Measurements from ENCODE around the gene RANBP10.

RANBP10 gene

GRCh38 chr16:67779256-67780014, 26.9 kb downstream of the RANBP10 start:
- Mint-ChIP-seq H3K9me3 (no peaks in the 10 kb centered on the region), H3K27me3 (no peaks in the 10 kb centered on the region), H3K4me3 (no peak overlapping the region), H3K4me1 (ENCODE audit: low read depth) (peaks cover 32% of the 10 kb centered on the region), H3K36me3 (ENCODE audit: low read depth) (peaks cover 16% of the 10 kb centered on the region), H3K27ac (peak overlapping the region; percentile 70)

GRCh38 chr16:67775273-67775672, 31.1 kb downstream of the RANBP10 start:
- peaks cover 24% of the 10 kb centered on the region for H3K36me3 Mint-ChIP-seq (ENCODE audit: low read depth)
- H3K4me1 Mint-ChIP-seq (ENCODE audit: low read depth): peaks cover 9% of the 10 kb centered on the region
- H3K27me3 Mint-ChIP-seq: no peaks in the 10 kb centered on the region
- no peak overlapping the region for H3K4me3 Mint-ChIP-seq
- H3K9me3 Mint-ChIP-seq: no peaks in the 10 kb centered on the region
- H3K27ac Mint-ChIP-seq: no peak overlapping the region

- peaks cover 22% of the 10 kb centered on the region for H3K36me3 Mint-ChIP-seq (ENCODE audit: low read depth)
- H3K9me3 Mint-ChIP-seq: no peaks in the 10 kb centered on the region
Observed at GRCh38 chr16:67774457-67774853, 31.9 kb downstream of the RANBP10 start.

GRCh38 chr16:67773569-67774456, 32.5 kb downstream of the RANBP10 start:
- H3K9me3 Mint-ChIP-seq: no peaks in the 10 kb centered on the region
- H3K4me3 Mint-ChIP-seq: no peak overlapping the region
- peaks cover 22% of the 10 kb centered on the region for H3K36me3 Mint-ChIP-seq (ENCODE audit: low read depth)
- H3K4me1 Mint-ChIP-seq (ENCODE audit: low read depth): no peaks in the 10 kb centered on the region
- no peak overlapping the region for H3K27ac Mint-ChIP-seq
- no peaks in the 10 kb centered on the region for H3K27me3 Mint-ChIP-seq

More at GRCh38 chr16:67774457-67774853, 31.9 kb downstream of the RANBP10 start:
- Mint-ChIP-seq H3K27me3 (no peaks in the 10 kb centered on the region), H3K4me1 (ENCODE audit: low read depth) (peaks cover under 1% of the 10 kb centered on the region), H3K27ac (no peak overlapping the region), H3K4me3 (no peak overlapping the region)

- no peak overlapping the region for H3K27ac Mint-ChIP-seq
- H3K4me3 Mint-ChIP-seq: no peak overlapping the region
- H3K27me3 Mint-ChIP-seq: no peaks in the 10 kb centered on the region
- no peaks in the 10 kb centered on the region for H3K9me3 Mint-ChIP-seq
- no peaks in the 10 kb centered on the region for H3K4me1 Mint-ChIP-seq (ENCODE audit: low read depth)
- peaks cover 22% of the 10 kb centered on the region for H3K36me3 Mint-ChIP-seq (ENCODE audit: low read depth)
Observed at GRCh38 chr16:67773099-67773498, 33.3 kb downstream of the RANBP10 start.

- no peaks in the 10 kb centered on the region for H3K27me3 Mint-ChIP-seq
- H3K4me1 Mint-ChIP-seq (ENCODE audit: low read depth): no peaks in the 10 kb centered on the region
- peaks cover 28% of the 10 kb centered on the region for H3K36me3 Mint-ChIP-seq (ENCODE audit: low read depth)
- H3K4me3 Mint-ChIP-seq: no peak overlapping the region
- no peak overlapping the region for H3K27ac Mint-ChIP-seq
- no peaks in the 10 kb centered on the region for H3K9me3 Mint-ChIP-seq
Observed at GRCh38 chr16:67770346-67770991, 35.9 kb downstream of the RANBP10 start.

GRCh38 chr16:67767953-67768352, 38.4 kb downstream of the RANBP10 start:
- Mint-ChIP-seq H3K27ac (no peak overlapping the region), H3K4me3 (no peak overlapping the region), H3K4me1 (ENCODE audit: low read depth) (no peaks in the 10 kb centered on the region), H3K36me3 (ENCODE audit: low read depth) (peaks cover 29% of the 10 kb centered on the region), H3K9me3 (no peaks in the 10 kb centered on the region), H3K27me3 (no peaks in the 10 kb centered on the region)

- no peaks in the 10 kb centered on the region for H3K27me3 Mint-ChIP-seq
- H3K4me3 Mint-ChIP-seq: no peak overlapping the region
- H3K27ac Mint-ChIP-seq: no peak overlapping the region
- H3K4me1 Mint-ChIP-seq (ENCODE audit: low read depth): no peaks in the 10 kb centered on the region
- peaks cover 25% of the 10 kb centered on the region for H3K36me3 Mint-ChIP-seq (ENCODE audit: low read depth)
- H3K9me3 Mint-ChIP-seq: no peaks in the 10 kb centered on the region
Observed at GRCh38 chr16:67766291-67766690, 40.1 kb downstream of the RANBP10 start.

GRCh38 chr16:67764158-67764667, 42.1 kb downstream of the RANBP10 start:
- peaks cover 6% of the 10 kb centered on the region for H3K4me1 Mint-ChIP-seq (ENCODE audit: low read depth)
- H3K27ac Mint-ChIP-seq: no peak overlapping the region
- no peaks in the 10 kb centered on the region for H3K9me3 Mint-ChIP-seq
- H3K4me3 Mint-ChIP-seq: no peak overlapping the region
- H3K27me3 Mint-ChIP-seq: no peaks in the 10 kb centered on the region
- peaks cover 19% of the 10 kb centered on the region for H3K36me3 Mint-ChIP-seq (ENCODE audit: low read depth)

GRCh38 chr16:67763066-67763465, 43.3 kb downstream of the RANBP10 start:
- peaks cover 22% of the 10 kb centered on the region for H3K36me3 Mint-ChIP-seq (ENCODE audit: low read depth)
- no peaks in the 10 kb centered on the region for H3K27me3 Mint-ChIP-seq
- H3K4me3 Mint-ChIP-seq: no peak overlapping the region
- H3K4me1 Mint-ChIP-seq (ENCODE audit: low read depth): peaks cover 6% of the 10 kb centered on the region
- H3K27ac Mint-ChIP-seq: no peak overlapping the region
- no peaks in the 10 kb centered on the region for H3K9me3 Mint-ChIP-seq

GRCh38 chr16:67762385-67762784, 44.0 kb downstream of the RANBP10 start:
- no peak overlapping the region for H3K4me3 Mint-ChIP-seq
- H3K36me3 Mint-ChIP-seq (ENCODE audit: low read depth): peaks cover 22% of the 10 kb centered on the region
- peaks cover 6% of the 10 kb centered on the region for H3K4me1 Mint-ChIP-seq (ENCODE audit: low read depth)
- no peaks in the 10 kb centered on the region for H3K9me3 Mint-ChIP-seq
- H3K27me3 Mint-ChIP-seq: no peaks in the 10 kb centered on the region
- H3K27ac Mint-ChIP-seq: no peak overlapping the region

GRCh38 chr16:67761924-67762323, 44.4 kb downstream of the RANBP10 start:
- H3K36me3 Mint-ChIP-seq (ENCODE audit: low read depth): peaks cover 22% of the 10 kb centered on the region
- no peak overlapping the region for H3K4me3 Mint-ChIP-seq
- no peaks in the 10 kb centered on the region for H3K27me3 Mint-ChIP-seq
- H3K4me1 Mint-ChIP-seq (ENCODE audit: low read depth): peaks cover 6% of the 10 kb centered on the region
- H3K9me3 Mint-ChIP-seq: no peaks in the 10 kb centered on the region
- no peak overlapping the region for H3K27ac Mint-ChIP-seq

- Mint-ChIP-seq H3K9me3 (no peaks in the 10 kb centered on the region), H3K4me3 (no peak overlapping the region), H3K27ac (no peak overlapping the region), H3K27me3 (no peaks in the 10 kb centered on the region), H3K4me1 (ENCODE audit: low read depth) (peaks cover 7% of the 10 kb centered on the region), H3K36me3 (ENCODE audit: low read depth) (peaks cover 13% of the 10 kb centered on the region)
Observed at GRCh38 chr16:67760956-67761230, 45.5 kb downstream of the RANBP10 start.

GRCh38 chr16:67760206-67760955, 46.0 kb downstream of the RANBP10 start:
- H3K4me3 Mint-ChIP-seq: no peak overlapping the region
- peak overlapping the region; percentile 31 for H3K27ac Mint-ChIP-seq
- H3K36me3 Mint-ChIP-seq (ENCODE audit: low read depth): peaks cover 13% of the 10 kb centered on the region
- H3K4me1 Mint-ChIP-seq (ENCODE audit: low read depth): peaks cover 10% of the 10 kb centered on the region
- H3K9me3 Mint-ChIP-seq: no peaks in the 10 kb centered on the region
- no peaks in the 10 kb centered on the region for H3K27me3 Mint-ChIP-seq
